IPS-15b (cell line): Measurements from ENCODE around the gene SH2D2A.
"Not testable (repeated sequence)": the region's sequence is repeated elsewhere in the genome, so short reads cannot be mapped to it uniquely, and the experiment has no call there.

Experiments used
- H3K27me3 ChIP-seq: one replicate; pipeline ENCODE4 v1.6.1; 2013; ENCODE audit warnings: low read length; ENCODE audit not compliant: control insufficient read depth, insufficient read depth
- H3K36me3 ChIP-seq: one replicate; pipeline ENCODE4 v1.6.1; 2013; ENCODE audit warnings: low read length; ENCODE audit not compliant: control insufficient read depth, insufficient read depth
- H3K4me1 ChIP-seq: one replicate; pipeline ENCODE4 v1.6.1; 2013; ENCODE audit warnings: mild to moderate bottlenecking, low read length; ENCODE audit not compliant: control insufficient read depth, insufficient read depth
- H3K4me3 ChIP-seq: one replicate; pipeline ENCODE4 v1.5.1; 2013; ENCODE audit warnings: low read depth, low read length
- H3K9ac ChIP-seq: one replicate; pipeline ENCODE4 v1.6.1; 2013; ENCODE audit warnings: low read depth, mild to moderate bottlenecking, low read length
- H3K9me3 ChIP-seq: one replicate; pipeline ENCODE4 v1.6.1; 2013; ENCODE audit warnings: mild to moderate bottlenecking, low read length; ENCODE audit not compliant: control insufficient read depth, insufficient read depth

SH2D2A gene

GRCh38 chr1:156757572-156758253, 58.9 kb downstream of the SH2D2A start:
- not testable (repeated sequence) for H3K36me3 ChIP-seq, H3K4me1 ChIP-seq

GRCh38 chr1:156756355-156756754, 60.3 kb downstream of the SH2D2A start:
- H3K4me3 ChIP-seq = no peak overlapping the region
- no peak overlapping the region for H3K9ac ChIP-seq
- peaks cover 6% of the 10 kb centered on the region for H3K4me1 ChIP-seq
- H3K36me3 ChIP-seq = peaks cover 3% of the 10 kb centered on the region
- H3K27me3 ChIP-seq = no peaks in the 10 kb centered on the region
- H3K9me3 ChIP-seq = no peaks in the 10 kb centered on the region

More at GRCh38 chr1:156757572-156758253, 58.9 kb downstream of the SH2D2A start:
- H3K9ac ChIP-seq, H3K27me3 ChIP-seq, H3K9me3 ChIP-seq, H3K4me3 ChIP-seq: not testable (repeated sequence)
